G401.6 (cell line): ENCODE measurements around the gene NCOA3.
"Not testable (repeated sequence)": the region's sequence is repeated elsewhere in the genome, so short reads cannot be mapped to it uniquely, and the experiment has no call there.

Experiments
- FAIRE-seq: peaks from 2 replicates; lab custom pipeline; 2012; peaks lifted over from hg19 to GRCh38; lab: Jason Lieb, UNC

Gene NCOA3

GRCh38 chr20:47501116-47501481 lies 588 bp upstream of the NCOA3 start:
- FAIRE-seq: no peak

GRCh38 chr20:47502271-47503239 lies 868 bp downstream of the NCOA3 start:
- FAIRE-seq: no peak

- no peak for FAIRE-seq
Observed at GRCh38 chr20:47503685-47504084, 2.0 kb downstream of the NCOA3 start.

GRCh38 chr20:47506335-47506734 lies 4.6 kb downstream of the NCOA3 start:
- no peak for FAIRE-seq

- no peak for FAIRE-seq
Observed at GRCh38 chr20:47506850-47507249, 5.2 kb downstream of the NCOA3 start.

GRCh38 chr20:47507275-47507981 lies 5.7 kb downstream of the NCOA3 start:
- not testable (repeated sequence) for FAIRE-seq

GRCh38 chr20:47508278-47508677 lies 6.6 kb downstream of the NCOA3 start:
- FAIRE-seq: no peak

- no peak for FAIRE-seq
Observed at GRCh38 chr20:47509104-47509661, 7.5 kb downstream of the NCOA3 start.

- FAIRE-seq: no peak
Observed at GRCh38 chr20:47509685-47510084, 8.0 kb downstream of the NCOA3 start.

- FAIRE-seq: no peak
Observed at GRCh38 chr20:47515843-47516242, 14.2 kb downstream of the NCOA3 start.

- no peak for FAIRE-seq
Observed at GRCh38 chr20:47521059-47521808, 19.5 kb downstream of the NCOA3 start.

- no peak for FAIRE-seq
Observed at GRCh38 chr20:47524015-47524784, 22.5 kb downstream of the NCOA3 start.

- FAIRE-seq: no peak
Observed at GRCh38 chr20:47527004-47527800, 25.5 kb downstream of the NCOA3 start.

GRCh38 chr20:47529840-47530239 lies 28.2 kb downstream of the NCOA3 start:
- no peak for FAIRE-seq

GRCh38 chr20:47531458-47531857 lies 29.8 kb downstream of the NCOA3 start:
- FAIRE-seq: no peak

- FAIRE-seq: no peak
Observed at GRCh38 chr20:47532002-47532401, 30.3 kb downstream of the NCOA3 start.

- FAIRE-seq: no peak
Observed at GRCh38 chr20:47533518-47534062, 31.9 kb downstream of the NCOA3 start.

- FAIRE-seq: no peak
Observed at GRCh38 chr20:47534405-47534804, 32.7 kb downstream of the NCOA3 start.

- no peak for FAIRE-seq
Observed at GRCh38 chr20:47535088-47535487, 33.4 kb downstream of the NCOA3 start.

- no peak for FAIRE-seq
Observed at GRCh38 chr20:47535994-47536393, 34.3 kb downstream of the NCOA3 start.
